ENCODE data around the gene FOXO3. TPM values are rescaled to one million over a fixed set of nuclear protein-coding genes. Genes with fewer than 3 reads are reported as not detected.

Gene FOXO3
- total and polyA plus RNA-seq, 2 of the 8 experiments (the other 6 are each of a cell fraction or from before 2014, with no cell fraction given): 13.1 to 19.3 TPM

DNA sequence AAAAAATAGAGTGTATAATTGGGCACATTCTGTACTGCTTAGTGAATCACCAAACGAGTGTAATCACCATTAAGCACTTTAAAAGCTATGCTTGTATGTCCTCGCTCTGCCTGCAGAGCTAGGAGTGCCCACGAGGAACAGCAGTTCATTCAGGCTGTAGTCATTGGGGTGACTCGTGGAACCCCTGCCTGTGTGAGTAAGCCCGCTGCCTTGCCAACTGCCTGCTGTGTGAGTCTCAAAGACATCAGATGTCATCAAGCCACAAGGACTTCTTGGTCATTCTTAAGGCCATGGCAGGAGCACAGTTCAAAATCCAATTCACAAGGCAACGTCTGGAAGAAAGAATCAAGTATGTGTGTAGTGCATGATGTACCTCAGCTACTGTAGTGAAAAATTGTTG, 60.4 kb downstream of the FOXO3 start (continued):
- TF ChIP-seq, protein P1, sequence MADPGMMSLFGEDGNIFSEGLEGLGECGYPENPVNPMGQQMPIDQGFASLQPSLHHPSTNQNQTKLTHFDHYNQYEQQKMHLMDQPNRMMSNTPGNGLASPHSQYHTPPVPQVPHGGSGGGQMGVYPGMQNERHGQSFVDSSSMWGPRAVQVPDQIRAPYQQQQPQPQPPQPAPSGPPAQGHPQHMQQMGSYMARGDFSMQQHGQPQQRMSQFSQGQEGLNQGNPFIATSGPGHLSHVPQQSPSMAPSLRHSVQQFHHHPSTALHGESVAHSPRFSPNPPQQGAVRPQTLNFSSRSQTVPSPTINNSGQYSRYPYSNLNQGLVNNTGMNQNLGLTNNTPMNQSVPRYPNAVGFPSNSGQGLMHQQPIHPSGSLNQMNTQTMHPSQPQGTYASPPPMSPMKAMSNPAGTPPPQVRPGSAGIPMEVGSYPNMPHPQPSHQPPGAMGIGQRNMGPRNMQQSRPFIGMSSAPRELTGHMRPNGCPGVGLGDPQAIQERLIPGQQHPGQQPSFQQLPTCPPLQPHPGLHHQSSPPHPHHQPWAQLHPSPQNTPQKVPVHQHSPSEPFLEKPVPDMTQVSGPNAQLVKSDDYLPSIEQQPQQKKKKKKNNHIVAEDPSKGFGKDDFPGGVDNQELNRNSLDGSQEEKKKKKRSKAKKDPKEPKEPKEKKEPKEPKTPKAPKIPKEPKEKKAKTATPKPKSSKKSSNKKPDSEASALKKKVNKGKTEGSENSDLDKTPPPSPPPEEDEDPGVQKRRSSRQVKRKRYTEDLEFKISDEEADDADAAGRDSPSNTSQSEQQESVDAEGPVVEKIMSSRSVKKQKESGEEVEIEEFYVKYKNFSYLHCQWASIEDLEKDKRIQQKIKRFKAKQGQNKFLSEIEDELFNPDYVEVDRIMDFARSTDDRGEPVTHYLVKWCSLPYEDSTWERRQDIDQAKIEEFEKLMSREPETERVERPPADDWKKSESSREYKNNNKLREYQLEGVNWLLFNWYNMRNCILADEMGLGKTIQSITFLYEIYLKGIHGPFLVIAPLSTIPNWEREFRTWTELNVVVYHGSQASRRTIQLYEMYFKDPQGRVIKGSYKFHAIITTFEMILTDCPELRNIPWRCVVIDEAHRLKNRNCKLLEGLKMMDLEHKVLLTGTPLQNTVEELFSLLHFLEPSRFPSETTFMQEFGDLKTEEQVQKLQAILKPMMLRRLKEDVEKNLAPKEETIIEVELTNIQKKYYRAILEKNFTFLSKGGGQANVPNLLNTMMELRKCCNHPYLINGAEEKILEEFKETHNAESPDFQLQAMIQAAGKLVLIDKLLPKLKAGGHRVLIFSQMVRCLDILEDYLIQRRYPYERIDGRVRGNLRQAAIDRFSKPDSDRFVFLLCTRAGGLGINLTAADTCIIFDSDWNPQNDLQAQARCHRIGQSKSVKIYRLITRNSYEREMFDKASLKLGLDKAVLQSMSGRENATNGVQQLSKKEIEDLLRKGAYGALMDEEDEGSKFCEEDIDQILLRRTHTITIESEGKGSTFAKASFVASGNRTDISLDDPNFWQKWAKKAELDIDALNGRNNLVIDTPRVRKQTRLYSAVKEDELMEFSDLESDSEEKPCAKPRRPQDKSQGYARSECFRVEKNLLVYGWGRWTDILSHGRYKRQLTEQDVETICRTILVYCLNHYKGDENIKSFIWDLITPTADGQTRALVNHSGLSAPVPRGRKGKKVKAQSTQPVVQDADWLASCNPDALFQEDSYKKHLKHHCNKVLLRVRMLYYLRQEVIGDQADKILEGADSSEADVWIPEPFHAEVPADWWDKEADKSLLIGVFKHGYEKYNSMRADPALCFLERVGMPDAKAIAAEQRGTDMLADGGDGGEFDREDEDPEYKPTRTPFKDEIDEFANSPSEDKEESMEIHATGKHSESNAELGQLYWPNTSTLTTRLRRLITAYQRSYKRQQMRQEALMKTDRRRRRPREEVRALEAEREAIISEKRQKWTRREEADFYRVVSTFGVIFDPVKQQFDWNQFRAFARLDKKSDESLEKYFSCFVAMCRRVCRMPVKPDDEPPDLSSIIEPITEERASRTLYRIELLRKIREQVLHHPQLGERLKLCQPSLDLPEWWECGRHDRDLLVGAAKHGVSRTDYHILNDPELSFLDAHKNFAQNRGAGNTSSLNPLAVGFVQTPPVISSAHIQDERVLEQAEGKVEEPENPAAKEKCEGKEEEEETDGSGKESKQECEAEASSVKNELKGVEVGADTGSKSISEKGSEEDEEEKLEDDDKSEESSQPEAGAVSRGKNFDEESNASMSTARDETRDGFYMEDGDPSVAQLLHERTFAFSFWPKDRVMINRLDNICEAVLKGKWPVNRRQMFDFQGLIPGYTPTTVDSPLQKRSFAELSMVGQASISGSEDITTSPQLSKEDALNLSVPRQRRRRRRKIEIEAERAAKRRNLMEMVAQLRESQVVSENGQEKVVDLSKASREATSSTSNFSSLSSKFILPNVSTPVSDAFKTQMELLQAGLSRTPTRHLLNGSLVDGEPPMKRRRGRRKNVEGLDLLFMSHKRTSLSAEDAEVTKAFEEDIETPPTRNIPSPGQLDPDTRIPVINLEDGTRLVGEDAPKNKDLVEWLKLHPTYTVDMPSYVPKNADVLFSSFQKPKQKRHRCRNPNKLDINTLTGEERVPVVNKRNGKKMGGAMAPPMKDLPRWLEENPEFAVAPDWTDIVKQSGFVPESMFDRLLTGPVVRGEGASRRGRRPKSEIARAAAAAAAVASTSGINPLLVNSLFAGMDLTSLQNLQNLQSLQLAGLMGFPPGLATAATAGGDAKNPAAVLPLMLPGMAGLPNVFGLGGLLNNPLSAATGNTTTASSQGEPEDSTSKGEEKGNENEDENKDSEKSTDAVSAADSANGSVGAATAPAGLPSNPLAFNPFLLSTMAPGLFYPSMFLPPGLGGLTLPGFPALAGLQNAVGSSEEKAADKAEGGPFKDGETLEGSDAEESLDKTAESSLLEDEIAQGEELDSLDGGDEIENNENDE (IDR thresholded peaks at IDR 0.05; ENCODE audit: insufficient replicate concordance, low read length): no peak
